Breast epithelium (tissue), 4 donors: Measurements from ENCODE around the gene PER3. TPM values are rescaled to one million over a fixed set of nuclear protein-coding genes. Genes with fewer than 3 reads are reported as not detected.

Experiments used
- DNase-seq, 2 donors: peaks; one replicate each; pipeline ENCODE4 v3.0.0-alpha.2; 2019; ENCODE audit warnings: low spot score in 2 of 2
- H3K27ac ChIP-seq, 2 donors: fragments of 200-600 bp; sonication (generic) in 1 of 2; one replicate each; pipeline ENCODE4 v1.5.1; 2016 to 2019; ENCODE audit warnings: mild to moderate bottlenecking in 1 of 2
- H3K27me3 ChIP-seq, 2 donors: fragments of 200-600 bp; sonication (generic) in 1 of 2; one replicate each; pipeline versions ENCODE4 v1.5.1 to v1.6.0; 2017 to 2019; ENCODE audit warnings: control low read depth in 1 of 2, mild to moderate bottlenecking in 1 of 2
- H3K36me3 ChIP-seq: fragments of 200-600 bp; one replicate; pipeline ENCODE4 v1.5.1; 2019
- H3K4me1 ChIP-seq, 2 donors: fragments of 200-600 bp; sonication (generic); one replicate each; pipeline ENCODE4 v1.5.1; 2016 to 2019; ENCODE audit warnings: control low read depth in 1 of 2
- H3K4me3 ChIP-seq, 3 donors: fragments of 200-600 bp; sonication (generic); 1 replicate in 2 of 3; 2 replicates in 1 of 3; pipeline ENCODE4 v1.5.1; 2016 to 2019; ENCODE audit warnings: mild to moderate bottlenecking in 3 of 3, moderate library complexity in 2 of 3
- H3K9me3 ChIP-seq, 2 donors: fragments of 200-600 bp; sonication (generic) in 1 of 2; one replicate each; pipeline ENCODE4 v1.5.1; 2016 to 2019; ENCODE audit warnings: control low read depth in 1 of 2
- CTCF ChIP-seq, 3 donors: fragments of 450-650 bp; IDR thresholded peaks; one replicate each; pipeline ENCODE4 v1.5.1; 2016 to 2017; ENCODE audit warnings: antibody characterized with exemption in 3 of 3, mild to moderate bottlenecking in 3 of 3, moderate library complexity in 3 of 3
- POLR2A ChIP-seq: fragments of 450-650 bp; IDR thresholded peaks from one replicate; pipeline ENCODE4 v1.6.1; 2016; ENCODE audit warnings: antibody characterized with exemption, mild to moderate bottlenecking, moderate library complexity
- POLR2AphosphoS5 ChIP-seq, 3 donors: sonication (generic); formaldehyde crosslinking; IDR thresholded peaks; one replicate each; pipeline ENCODE4 v1.6.1; 2017; ENCODE audit warnings: antibody characterized with exemption in 3 of 3
- intact Hi-C: fragments of 100-400 bp; cut with DNase I; formaldehyde crosslinking; loops from one replicate; pipeline ENCODE4 v1.15.1; 2023; ENCODE audit warnings: low total_unique reads
- total RNA-seq, 3 donors: library from RNA; depleted of rRNA; stranded (reverse); fragments of >200 nt; gene quantifications; one replicate each; pipeline ENCODE4 v1.1.0, GENCODE V29; 2016

PER3 gene
- total RNA-seq: 10 to 100 TPM; 15.4 to 22.9 (median 16.0) TPM

DNA sequence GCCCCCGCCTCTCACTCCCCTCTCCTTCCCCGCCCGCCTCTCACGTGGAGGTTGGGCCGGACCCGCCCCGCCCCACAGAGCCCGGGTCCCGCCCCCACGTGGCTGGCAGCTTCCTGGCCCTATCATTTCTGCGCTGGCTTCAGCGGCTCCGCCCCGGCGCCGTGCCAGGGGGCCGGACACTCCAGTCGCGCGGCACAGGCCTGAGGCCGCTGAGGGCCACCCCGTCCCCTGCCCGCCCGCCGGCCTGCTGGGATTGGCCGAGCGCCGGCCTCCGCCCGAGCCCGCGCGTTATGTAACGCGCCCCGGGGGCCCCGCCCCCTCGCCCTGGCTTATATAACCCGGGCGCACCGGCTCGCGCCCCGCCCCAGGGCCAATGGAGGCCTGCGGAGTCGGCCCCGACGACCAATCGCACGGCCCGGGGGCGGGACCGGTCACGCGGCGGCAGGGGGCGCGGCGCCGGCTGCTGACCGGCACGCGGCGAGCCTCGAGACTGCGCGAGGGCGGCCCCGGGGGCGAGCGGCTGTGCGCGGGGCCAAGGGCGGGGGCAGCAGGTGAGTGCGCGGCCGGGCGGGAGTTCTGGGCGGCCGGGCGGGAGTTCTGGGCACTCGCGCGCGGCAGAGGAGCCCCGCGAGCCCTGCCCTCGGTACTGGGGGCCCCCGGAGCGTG, at the start of gene PER3:
TSS of gene PER3 (plus strand) at position 466 of the 666 bp plus-strand sequence. CDS start 587 bp downstream, outside the sequence.
- DNase-seq: peak; percentile 98
- TF ChIP-seq POLR2A (no peak), POLR2AphosphoS5 (IDR thresholded peaks at IDR 0.05) (peak; percentile 53 to 76 (median 59)), CTCF (IDR thresholded peaks at IDR 0.05) (peak in 1 of 3 donors; percentile 6)
- no peaks in the 10 kb centered on the region for H3K27me3 ChIP-seq
- H3K9me3 ChIP-seq: no peaks in the 10 kb centered on the region
- H3K36me3 ChIP-seq: no peaks in the 10 kb centered on the region
- intact Hi-C loops: no loop called here
- H3K27ac ChIP-seq: peak within 1 kb of the TSS; percentile 94 to 96
- peak within 1 kb of the TSS; percentile 59 to 90 (median 72) for H3K4me3 ChIP-seq
- peaks cover 0 to 5% of the 10 kb centered on the region in 2 donors for H3K4me1 ChIP-seq

DNA sequence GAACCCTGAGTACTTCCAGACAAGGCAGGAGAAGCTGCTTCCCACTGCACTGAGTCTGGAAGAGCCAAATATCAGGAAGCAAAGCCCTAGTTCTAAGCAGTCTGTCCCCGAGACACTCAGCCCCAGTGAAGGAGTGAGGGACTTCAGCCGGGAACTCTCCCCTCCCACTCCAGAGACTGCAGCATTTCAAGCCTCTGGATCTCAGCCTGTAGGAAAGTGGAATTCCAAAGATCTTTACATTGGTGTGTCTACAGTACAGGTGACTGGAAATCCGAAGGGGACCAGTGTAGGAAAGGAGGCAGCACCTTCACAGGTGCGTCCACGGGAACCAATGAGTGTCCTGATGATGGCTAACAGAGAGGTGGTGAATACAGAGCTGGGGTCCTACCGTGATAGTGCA, 46.0 kb upstream of the PER3 start:
- H3K27ac ChIP-seq: no peak overlapping the region
- H3K36me3 ChIP-seq: no peaks in the 10 kb centered on the region
- no peaks in the 10 kb centered on the region for H3K9me3 ChIP-seq
- no peak for TF ChIP-seq CTCF (IDR thresholded peaks at IDR 0.05)
- no peak for TF ChIP-seq POLR2A
- TF ChIP-seq POLR2AphosphoS5 (IDR thresholded peaks at IDR 0.05): no peak
- intact Hi-C loops: no loop called here
- DNase-seq: no peak
- no peaks in the 10 kb centered on the region for H3K4me1 ChIP-seq
- H3K4me3 ChIP-seq: no peak overlapping the region
- H3K27me3 ChIP-seq: no peaks in the 10 kb centered on the region

DNA sequence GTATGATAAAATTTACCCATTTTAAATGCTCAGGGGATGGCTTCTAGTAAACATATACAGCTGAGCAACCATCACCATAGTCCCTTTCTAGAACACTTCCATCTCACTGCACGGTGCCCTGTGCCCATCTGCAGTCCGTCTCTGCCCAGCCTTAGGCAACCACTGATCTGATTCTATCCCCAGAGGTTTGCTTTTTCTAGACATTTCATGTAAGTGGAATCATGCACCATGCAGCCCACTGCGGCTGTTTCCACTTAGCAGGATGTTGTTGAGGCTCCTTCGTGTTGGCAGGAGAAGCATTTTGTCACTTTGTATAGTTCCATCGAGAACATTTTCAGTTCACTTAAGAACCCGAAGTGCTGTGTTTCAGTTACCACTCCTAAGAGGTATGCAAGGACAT, 40.7 kb upstream of the PER3 start:
- Histone ChIP-seq H3K9me3 (no peaks in the 10 kb centered on the region), H3K36me3 (no peaks in the 10 kb centered on the region), H3K4me1 (no peaks in the 10 kb centered on the region), H3K4me3 (no peak overlapping the region), H3K27ac (no peak overlapping the region), H3K27me3 (no peaks in the 10 kb centered on the region)
- intact Hi-C loops: no loop called here
- TF ChIP-seq CTCF (IDR thresholded peaks at IDR 0.05) (no peak), POLR2A (no peak), POLR2AphosphoS5 (IDR thresholded peaks at IDR 0.05) (no peak)
- no peak for DNase-seq

DNA sequence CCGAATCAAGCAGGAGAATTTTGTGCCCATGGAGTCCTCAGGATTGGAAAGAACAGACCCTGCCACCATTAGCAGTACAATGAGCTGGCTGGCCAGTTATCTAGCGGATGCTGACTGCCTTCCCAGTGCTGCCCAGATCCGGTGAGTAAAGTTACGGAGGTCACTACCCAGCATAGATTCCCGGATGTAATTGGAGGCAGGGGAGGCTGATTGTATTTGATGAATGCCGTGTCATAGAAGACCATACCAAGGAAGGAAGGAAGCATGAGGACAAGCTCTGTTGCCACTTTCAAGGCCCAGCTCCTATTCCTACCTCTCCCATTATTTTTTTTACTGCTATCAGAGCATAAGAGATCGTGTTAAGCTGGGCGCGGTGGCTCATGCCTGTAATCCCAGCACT, 39.2 kb upstream of the PER3 start:
- Histone ChIP-seq H3K36me3 (no peaks in the 10 kb centered on the region), H3K27me3 (no peaks in the 10 kb centered on the region), H3K27ac (no peak overlapping the region), H3K4me3 (no peak overlapping the region), H3K4me1 (no peaks in the 10 kb centered on the region), H3K9me3 (no peaks in the 10 kb centered on the region)
- no peak for TF ChIP-seq POLR2A
- TF ChIP-seq POLR2AphosphoS5 (IDR thresholded peaks at IDR 0.05): no peak
- no peak for TF ChIP-seq CTCF (IDR thresholded peaks at IDR 0.05)
- no peak for DNase-seq
- intact Hi-C loops: no loop called here

DNA sequence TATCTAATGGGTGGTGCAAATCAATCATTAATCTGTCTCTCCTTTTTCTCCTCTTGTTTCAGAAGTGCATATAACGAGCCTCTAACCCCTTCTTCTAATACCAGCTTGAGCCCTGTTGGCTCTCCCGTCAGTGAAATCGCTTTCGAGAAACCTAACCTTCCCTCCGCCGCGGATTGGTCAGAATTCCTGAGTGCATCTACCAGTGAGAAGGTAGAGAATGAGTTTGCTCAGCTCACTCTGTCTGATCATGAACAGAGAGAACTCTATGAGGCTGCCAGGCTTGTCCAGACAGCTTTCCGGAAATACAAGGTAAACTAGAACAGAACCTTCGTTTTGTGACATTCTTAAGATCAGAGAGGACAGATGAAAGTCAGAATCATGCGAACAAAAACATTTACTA, 38.3 kb upstream of the PER3 start:
- peak; percentile 60 to 67 for DNase-seq
- Histone ChIP-seq H3K4me1 (no peaks in the 10 kb centered on the region), H3K27ac (peak overlapping the region; percentile 39 to 43), H3K36me3 (no peaks in the 10 kb centered on the region), H3K4me3 (no peak overlapping the region), H3K27me3 (no peaks in the 10 kb centered on the region), H3K9me3 (no peaks in the 10 kb centered on the region)
- intact Hi-C loops: no loop called here
- TF ChIP-seq CTCF (IDR thresholded peaks at IDR 0.05) (no peak), POLR2AphosphoS5 (IDR thresholded peaks at IDR 0.05) (no peak), POLR2A (no peak)
